ENCODE results near the gene LYL1.
"Not testable (repeated sequence)": the region's sequence is repeated elsewhere in the genome, so short reads cannot be mapped to it uniquely, and the experiment has no call there.

Gene LYL1

DNA sequence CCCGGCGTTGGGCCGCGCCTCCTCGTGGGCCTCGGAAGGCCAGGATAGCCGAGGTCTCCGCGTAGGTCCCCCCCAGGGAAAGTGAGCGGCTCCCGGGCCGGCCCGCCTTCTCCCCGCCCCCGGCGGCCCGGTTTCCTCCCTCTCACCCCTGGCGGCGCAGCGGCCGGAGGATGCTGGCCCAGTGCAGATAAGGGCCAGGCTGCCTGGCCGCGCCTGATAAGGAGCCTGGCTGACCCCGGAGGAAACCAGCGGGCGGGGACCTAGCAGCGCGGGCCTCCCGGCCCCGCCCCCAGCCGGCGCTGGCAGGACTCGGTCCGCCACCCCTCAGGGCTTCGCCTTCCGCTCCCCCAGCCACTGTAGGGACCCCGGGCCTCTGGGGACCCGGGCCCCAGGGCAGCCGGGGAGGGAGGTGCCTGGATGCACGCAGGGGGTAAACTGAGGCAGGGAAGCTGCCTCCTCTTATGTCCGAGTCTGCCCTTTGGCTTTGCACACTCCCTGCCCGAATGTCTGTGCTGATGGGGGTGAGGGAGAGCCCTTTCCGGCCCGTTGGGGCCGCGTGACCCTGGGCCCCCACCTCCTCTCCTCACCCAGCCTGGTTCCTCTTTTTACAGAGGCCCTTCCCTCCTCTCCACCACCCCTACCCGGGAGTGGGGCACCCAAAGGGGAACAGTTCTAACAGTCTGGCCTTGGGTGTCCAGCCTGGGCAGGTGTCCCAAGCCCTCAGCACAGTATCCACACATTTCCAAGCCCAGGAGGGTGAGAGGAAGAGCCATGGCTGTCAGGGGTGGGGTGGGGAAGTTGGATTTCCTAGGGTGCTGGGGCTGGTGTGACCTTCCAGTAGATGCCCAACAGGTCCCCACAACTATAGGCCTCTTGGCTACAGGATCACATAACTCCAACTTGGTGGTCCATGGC lies at the start of gene LYL1:
Gene LYL1, minus strand, starts transcription at position 193 of the 915 bp plus-strand sequence. CDS start 1,687 bp downstream, outside the sequence.
- DNase-seq (ENCODE audit: extremely low read depth in 1 of 2, low read depth in 1 of 2) = no peak

DNA sequence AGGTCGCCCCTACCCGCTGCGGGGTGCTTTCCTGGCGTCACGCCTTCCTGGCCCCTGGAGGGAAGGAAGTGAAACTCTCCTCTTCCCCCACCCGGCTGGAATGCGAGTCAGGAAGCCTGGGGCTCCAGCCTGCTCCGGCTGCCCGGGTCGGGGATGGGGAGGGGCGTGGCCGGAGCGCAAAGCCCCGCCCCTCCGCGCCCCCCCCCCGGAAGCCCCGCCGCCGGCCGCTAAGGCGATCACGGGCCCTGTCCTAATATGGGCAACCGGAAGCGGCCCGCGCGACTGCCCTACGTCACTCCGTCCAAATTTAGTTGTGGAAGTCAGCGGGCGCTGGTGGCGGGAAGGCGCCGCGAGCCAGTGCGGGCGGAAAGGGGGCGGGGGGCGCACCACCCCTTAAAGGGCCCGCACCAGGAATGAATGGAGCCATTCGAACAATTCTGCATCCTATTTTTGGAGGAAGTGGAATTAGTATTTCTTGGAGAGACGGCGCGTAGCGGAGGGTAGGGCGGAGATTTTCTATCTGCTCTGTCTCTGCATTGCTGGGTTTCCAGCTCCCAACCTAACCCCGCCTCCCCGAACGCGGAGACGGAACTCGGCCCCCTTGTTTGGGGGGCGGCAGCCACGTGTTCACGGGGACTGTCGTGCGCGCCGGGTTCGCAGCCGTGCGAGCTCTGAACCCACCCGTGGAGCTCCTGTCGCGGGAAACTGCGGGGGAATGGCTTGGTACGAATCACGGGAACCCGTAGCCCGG lies 49.1 kb upstream of the LYL1 start:
- DNase-seq (ENCODE audit: extremely low read depth in 1 of 2, low read depth in 1 of 2) = peak; percentile 90 to 94

DNA sequence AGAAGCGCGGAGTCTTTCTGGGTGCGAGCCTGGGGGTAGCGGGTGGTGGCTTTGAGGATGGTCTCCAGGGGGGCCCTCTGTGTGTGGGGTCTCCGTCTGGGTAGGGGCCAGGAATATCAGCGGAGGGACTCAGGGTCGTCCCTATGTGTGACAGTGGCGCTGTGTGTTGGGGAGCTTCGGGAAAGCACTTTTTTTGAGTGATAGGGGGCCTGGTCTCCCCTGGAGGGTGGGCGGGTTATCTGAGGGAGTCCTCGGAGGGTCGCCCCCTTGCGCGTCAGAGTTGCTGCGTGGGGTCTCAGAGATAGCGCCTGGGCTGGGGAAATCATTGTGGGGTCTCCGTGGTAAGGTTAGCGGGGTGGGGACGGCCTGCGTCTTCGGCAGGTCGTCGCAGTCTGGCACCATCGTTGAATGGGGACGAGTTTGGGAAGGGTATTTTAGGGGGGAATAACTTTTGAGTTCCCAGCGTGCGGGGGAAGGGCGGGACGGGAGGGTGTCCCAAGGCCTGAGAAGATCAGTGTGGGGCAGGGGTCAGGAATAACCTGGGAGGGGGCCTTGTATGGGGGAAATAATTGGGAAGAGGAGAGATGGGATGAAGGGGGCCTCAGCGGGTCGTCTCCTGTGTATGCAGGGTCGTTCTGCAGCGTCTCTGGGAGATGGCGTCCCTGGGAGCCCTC lies 48.4 kb upstream of the LYL1 start:
- DNase-seq (ENCODE audit: extremely low read depth in 1 of 2, low read depth in 1 of 2) = no peak

DNA sequence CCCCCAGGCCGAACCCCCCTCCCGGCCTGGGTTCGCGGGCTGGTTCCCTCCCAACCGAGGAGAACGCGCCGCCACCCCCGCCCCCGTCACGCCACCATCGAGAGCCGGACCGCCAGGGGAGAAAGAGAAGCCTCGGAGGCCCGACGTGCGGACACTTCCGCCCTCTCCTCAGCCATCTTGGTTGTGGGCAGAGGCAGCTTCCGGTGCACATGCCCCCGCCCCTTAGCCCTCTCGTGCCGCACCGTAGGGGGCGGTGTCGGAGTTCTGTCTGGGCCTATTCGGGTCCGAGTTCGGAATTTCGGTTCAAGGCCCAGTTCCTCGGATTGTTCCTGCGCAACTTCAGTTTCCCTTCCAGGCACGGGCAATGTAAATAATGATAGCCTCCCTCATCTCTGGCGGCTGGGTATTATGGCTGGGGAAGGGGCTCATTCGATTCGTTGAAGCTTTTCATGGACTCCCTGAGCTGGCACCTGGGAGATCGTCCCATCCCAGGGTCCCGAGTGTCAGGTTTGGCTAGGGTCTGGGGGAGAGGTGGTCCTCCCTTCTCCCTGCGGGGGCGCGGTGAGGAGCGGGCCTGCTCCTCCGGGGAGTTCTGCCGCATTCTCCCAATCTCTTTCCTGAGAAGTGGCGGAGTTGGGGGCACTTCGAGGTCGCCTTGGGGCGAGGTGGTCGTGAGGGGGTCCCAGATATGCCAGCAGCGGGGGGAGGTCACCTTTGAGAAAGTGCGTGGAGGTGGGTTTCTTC lies 47.7 kb upstream of the LYL1 start, which contains the start of the genes IER2 and STX10:
Gene IER2, plus strand, starts transcription at position 225 of the 744 bp plus-strand sequence. CDS start 2,776 bp downstream, outside the sequence.
Gene STX10, minus strand, starts transcription at position 189 of the 744 bp plus-strand sequence. CDS start 202 bp downstream, outside the sequence.
- DNase-seq (ENCODE audit: extremely low read depth in 1 of 2, low read depth in 1 of 2) = peak; percentile 84 to 92

DNA sequence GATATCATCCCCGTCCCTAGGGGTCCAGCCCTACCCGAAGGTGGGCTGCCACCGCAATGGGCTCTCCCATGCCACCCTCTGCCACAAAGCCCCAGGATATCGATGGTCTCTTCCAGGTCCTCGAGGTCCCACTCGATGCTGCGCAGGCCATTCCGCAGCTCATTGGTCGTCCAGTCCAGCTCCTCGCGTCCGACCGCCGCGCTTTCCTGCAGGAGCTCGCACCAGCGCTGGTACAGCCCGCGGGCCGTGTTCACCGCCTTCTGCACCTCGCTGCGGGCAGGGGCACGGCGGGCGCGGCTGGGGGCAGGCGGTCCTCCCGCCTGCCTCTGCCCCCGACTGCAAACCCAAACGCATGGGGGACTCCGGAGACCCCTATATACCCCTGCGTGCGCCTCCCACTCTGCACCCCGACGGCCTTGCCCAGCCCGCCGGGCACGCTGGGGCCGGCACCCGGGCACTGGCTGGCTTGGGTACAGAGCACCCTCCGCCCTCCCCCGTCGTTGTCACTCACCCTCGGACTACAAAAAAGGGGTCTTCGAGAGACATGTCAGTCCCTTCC lies 47.0 kb upstream of the LYL1 start:
- no peak for DNase-seq (ENCODE audit: extremely low read depth in 1 of 2, low read depth in 1 of 2)

DNA sequence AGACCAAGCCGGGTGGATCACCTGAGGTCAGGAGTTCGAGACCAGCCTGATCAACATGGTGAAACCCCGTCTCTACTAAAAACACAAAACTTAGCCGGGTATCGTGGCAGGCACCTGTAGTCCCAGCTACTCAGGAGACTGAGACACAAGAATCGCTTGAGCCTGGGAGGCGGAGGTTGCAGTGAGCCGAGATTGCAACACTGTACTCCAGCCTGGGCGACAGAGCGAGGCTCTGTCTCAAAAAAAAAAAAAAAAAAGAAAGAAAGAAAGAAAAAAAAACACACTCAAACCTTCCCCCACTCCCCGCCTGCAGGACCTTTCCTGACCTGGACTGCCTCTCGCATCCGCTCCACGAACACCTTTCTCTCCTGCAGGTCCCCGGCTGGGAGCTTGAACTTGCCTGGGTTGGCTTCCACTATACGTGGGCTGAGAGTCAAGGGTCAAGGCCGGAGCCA lies 46.5 kb upstream of the LYL1 start:
- DNase-seq (ENCODE audit: extremely low read depth in 1 of 2, low read depth in 1 of 2) = not testable (repeated sequence)

DNA sequence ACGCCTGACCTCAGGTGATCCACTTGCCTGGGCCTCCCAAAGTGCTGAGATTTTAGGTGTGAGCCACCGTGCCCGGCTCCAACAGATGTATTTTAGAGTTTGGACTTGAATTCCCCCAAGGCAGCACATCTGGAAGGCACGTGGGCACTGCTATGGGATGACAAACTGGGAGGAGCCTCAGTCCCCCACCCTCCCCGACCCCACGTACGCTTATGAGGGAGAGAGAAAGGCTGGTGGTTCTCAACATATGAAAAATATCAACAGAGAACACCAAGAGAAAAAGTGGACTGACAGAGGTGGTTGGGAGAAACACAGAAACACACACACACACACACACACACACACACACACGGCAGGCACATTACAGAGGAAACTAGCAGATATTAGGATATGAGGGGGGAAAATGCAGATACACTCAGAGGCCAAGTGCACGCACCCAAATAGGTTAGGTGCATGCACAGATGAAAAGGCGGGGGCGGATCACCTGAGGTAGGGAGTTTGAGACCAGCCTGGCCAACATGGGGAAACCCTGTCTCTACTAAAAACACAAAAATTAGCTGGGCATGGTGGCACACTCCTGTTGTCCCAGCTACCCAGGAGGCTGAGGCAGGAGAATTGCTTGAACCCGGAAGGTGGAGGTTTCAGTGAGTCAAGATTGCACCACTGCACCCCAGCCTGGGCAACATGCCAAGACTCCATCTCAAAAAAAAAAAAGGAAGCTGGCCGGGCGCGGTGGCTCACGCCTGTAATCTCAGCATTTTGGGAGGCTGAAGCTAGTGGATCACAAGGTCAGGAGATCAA lies 44.3 kb upstream of the LYL1 start:
- DNase-seq (ENCODE audit: extremely low read depth in 1 of 2, low read depth in 1 of 2) = no peak

DNA sequence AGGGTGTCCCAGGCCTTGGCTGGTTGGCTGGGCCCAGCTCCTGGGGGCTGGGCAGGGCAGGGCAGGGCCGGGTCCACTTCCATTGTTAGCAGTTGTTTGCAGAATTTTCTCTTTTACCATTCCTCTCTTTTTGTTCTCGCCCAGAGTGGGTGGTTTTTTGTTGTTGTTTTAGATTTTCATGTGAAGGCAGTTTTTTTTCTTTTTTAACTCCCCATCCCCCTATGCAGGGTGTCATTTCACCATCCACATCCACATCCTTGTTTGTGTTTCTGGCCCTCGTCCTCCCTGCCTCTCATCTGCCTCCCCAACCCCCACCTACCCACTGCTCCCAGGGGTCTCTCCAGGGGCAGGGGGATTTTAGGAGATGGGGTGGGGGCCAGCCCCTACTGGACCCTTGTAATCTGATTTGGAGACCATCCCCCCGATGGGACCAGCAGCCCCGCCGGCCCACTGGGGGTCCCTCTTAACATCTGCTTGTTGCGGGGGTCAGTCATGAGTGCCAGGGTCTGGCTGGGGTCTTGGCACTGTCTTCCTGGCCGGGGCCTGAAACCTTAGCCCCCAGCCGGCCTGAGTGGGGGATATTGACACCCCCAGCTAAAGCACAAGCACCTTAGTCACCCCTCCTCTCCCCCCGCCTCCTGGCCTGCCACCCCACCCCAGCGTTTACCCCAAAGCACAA lies 37.1 kb upstream of the LYL1 start:
- DNase-seq (ENCODE audit: extremely low read depth in 1 of 2, low read depth in 1 of 2) = no peak

DNA sequence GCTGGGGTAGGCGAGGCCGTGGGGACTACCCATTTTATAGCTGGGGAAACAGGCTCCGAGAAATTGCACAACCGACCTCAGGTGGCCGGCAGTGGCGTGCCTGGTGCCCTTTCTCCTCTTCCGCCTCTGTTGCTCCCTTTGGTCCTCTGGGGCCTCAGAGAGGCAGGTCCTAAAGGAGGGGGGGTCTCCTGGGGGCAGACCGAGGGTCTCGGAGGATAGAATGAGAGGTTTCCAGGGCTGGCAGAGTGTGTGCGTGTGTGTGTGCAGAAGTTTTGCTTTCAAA lies 36.2 kb upstream of the LYL1 start:
- no peak for DNase-seq (ENCODE audit: extremely low read depth in 1 of 2, low read depth in 1 of 2)

DNA sequence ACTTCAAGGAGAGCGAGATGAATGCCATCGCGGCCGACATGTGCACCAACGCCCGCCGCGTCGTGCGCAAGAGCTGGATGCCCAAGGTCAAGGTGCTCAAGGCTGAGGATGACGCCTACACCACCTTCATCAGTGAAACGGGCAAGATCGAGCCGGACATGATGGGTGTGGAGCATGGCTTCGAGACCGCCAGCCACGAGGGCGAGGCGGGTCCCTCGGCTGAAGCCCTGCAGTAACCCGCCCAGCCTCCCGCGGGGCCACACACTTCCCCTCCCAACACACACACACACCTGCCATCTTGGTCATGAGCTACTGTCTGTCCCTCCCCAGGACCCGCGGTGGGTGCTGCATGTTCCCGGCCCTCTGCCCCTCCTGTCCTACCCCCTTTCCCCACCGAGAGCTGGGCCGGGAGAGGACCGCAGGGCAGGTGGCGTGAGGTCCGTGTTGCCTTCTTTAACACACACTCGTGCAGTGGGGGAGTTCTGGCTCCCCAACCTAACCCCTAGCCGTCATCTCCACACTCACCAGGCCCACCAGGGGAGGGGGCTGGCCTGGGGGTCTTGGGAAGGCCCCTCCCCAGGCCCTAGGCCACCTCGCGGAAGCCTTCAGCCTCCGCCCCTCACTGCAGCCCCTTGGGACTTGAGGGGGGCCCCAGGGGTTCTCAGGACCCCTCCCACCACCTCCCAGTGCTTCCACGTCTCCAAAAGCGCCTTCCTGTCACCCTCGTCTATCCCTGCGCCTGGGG lies 35.7 kb upstream of the LYL1 start:
- no peak for DNase-seq (ENCODE audit: extremely low read depth in 1 of 2, low read depth in 1 of 2)

DNA sequence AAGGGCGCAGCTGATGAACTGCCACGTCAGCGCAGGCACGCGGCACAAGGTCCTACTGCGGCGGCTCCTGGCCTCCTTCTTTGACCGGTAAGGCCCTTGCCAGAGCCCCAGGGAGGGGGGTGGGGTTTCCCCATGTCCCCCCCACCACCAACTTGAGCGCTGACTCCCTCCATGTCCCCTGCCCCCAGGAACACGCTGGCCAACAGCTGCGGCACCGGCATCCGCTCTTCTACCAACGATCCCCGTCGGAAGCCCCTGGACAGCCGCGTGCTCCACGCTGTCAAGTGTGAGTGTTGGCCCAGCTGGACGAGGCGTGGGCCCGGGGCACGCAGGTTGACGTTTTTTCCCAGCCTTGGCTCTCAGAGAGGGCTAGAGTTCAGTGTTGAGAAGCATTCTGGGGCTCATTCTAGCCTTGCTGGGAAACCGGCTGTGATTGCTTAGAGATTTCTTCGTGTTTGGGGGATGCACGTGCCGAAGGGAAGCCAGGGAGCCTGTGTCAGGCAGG lies 34.7 kb upstream of the LYL1 start:
- no peak for DNase-seq (ENCODE audit: extremely low read depth in 1 of 2, low read depth in 1 of 2)

DNA sequence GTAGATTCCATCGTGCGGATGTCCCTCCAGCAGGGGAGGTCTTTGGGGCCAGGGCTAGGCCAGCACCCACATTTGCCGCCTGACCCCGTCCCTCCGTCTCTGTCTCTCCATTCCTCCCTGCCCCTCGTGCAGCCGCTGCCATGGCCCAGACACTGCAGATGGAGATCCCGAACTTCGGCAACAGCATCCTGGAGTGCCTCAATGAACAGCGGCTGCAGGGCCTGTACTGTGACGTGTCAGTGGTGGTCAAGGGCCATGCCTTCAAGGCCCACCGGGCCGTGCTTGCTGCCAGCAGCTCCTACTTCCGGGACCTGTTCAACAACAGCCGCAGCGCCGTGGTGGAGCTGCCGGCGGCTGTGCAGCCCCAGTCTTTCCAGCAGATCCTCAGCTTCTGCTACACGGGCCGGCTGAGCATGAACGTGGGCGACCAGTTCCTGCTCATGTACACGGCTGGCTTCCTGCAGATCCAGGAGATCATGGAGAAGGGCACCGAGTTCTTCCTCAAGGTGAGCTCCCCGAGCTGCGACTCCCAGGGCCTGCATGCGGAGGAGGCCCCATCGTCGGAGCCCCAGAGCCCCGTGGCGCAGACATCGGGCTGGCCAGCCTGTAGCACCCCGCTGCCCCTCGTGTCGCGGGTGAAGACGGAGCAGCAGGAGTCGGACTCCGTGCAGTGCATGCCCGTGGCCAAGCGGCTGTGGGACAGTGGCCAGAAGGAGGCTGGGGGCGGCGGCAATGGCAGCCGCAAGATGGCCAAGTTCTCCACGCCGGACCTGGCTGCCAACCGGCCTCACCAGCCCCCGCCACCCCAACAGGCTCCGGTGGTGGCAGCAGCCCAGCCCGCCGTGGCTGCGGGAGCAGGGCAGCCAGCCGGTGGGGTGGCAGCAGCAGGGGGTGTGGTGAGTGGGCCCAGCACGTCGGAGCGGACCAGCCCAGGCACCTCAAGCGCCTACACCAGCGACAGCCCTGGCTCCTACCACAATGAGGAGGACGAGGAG lies 32.7 kb upstream of the LYL1 start:
- DNase-seq (ENCODE audit: extremely low read depth in 1 of 2, low read depth in 1 of 2) = no peak

DNA sequence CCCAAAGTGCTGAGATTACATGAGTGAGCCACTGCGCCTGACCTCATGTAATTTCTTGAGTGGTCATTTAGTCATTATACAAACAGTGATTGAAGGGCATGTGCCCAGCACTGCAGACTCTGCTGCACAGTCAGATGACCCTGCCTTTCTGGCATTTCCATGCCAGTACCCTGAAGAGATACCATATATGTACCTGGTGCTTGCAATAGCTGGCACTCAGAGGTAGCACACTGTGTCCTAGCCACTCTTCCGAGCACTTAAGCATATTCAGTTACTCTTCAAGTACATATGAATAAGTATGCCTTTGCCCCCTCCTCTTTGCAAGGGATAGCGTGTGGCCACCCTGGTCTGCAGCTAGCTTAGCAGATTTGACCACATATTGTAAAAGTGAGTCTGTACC lies 32.0 kb upstream of the LYL1 start:
- no peak for DNase-seq (ENCODE audit: extremely low read depth in 1 of 2, low read depth in 1 of 2)

DNA sequence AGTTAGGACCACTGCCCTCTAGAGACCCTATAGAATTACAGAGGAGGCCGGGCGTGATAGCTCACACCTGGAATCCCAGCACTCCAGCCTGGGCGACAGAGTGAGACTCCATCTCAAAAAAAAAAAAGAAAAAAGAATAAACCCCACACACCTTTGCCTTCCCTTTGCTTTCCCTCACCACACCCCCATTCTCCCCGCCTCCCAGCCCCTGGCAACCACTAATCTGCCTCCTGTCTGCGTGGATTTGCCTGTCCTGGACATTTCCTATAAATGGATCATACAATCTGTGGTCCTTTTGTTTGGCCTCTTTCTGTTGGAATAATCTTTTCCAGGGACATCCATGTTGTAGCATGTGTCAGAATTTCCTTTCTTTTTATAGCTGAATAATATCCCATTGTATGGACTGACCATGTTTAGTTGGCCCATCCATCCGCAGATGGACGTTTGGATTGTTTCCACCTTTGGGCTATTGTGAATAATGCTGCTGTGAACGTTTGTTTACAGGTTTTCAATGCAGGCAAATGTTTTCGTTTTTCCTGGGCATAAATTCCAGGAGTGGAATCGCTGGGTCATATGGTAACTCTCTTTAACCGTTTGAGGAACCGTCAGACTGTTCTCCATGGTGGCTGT lies 30.7 kb upstream of the LYL1 start:
- DNase-seq (ENCODE audit: extremely low read depth in 1 of 2, low read depth in 1 of 2) = no peak

DNA sequence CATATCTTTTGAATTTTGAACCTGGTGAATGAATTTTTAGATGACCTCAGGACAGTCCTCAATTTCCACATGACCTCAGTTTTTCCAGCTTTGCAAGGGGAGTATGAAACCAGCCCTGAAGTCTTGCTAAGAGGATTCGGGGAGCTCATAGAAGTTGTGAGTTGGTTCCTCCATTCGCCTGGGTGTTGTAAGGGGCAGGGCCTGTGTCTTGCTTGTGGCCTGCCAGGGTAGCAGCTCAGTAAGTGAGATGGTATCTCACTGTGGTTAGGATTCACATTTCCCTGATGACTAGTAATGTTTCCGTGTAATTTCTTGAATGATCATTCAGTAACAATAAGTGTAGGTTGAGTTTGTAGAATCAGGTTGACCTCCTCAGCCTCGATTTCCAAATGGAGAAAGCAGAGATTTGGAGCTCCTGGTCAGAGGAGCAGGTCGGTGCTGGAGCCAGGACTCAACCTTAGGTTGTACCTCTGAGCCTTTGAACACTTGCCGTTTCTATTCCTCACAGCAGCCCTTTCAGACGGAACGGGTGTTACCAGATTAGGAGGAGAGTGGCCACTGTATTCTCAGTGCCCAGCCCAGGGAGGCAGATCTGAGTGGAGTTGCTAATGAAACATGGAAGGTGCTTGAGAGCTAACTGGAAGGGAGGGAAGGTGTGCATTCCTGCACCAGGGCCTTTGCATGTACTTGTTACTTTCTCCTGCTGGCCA lies 30.0 kb upstream of the LYL1 start:
- DNase-seq (ENCODE audit: extremely low read depth in 1 of 2, low read depth in 1 of 2) = peak in 1 of 2 donors; percentile 77

Measured in stimulated activated CD8-positive, alpha-beta memory T cell treated with anti-CD3 and anti-CD28 coated beads, Interleukin-7, amount 100 ng/mL, for 48 hours (primary cell).